ENCODE results near the gene ME1. TPM values are rescaled to one million over a fixed set of nuclear protein-coding genes. Genes with fewer than 3 reads are reported as not detected.
A peak's percentile ranks its signal among the peaks of the same experiment; 100 is the strongest.

Gene ME1
- total RNA-seq, 1 experiment from 2014 or later: 7.8 TPM

DNA sequence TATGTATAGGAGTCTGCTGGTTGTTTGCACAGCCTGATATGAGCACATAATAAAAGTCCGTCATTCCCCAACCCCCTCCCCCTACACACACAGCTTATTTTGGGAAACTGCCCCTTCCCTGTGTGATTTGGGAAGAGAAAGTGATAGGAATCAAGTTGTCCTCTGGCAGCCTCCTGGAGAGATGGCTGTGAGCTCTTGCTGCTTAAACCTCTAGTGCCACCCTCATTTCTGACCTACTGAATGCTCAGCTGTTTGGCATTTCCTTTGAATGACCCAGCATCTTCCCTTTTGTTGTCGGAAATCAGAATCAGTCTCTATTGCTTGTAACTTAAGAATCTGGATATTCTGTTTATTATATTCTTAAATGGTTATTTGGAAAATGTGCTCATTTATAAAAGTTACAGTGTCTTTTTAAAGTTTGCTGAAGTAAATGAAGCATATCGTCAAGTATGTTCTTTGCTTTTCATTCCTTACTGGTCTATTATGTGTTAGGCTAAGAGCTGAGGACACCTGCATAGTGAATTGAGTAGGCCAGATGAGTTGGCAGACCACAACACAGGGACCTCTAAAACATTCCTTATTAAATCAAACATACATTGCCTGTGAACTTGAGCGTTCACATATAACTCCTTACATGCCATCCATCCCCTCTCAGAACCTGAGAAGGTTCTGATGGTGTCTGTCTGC lies 232.2 kb downstream of the ME1 start:
- H3K18ac ChIP-seq (ENCODE audit: insufficient read length, low read depth, low read length): no peak overlapping the region
- Mint-ChIP-seq H3K36me3 (ENCODE audit: insufficient read depth in 1 of 3, low read depth in 3 of 3) (peaks cover 10 to 32% (median 24%) of the 10 kb centered on the region in 3 experiments; a peak in 6 of 7 replicates), H3K9me3 (no peaks in the 10 kb centered on the region), H3K27me3 (ENCODE audit: low read depth) (no peaks in the 10 kb centered on the region), H3K27ac (peak overlapping the region in 1 of 3 experiments; percentile 33; a peak in 1 of 7 replicates), H3K4me3 (no peak overlapping the region), H3K4me1 (peaks cover 10 to 12% of the 10 kb centered on the region in 2 experiments)
- no peak overlapping the region for H3K27ac ChIP-seq (ENCODE audit: insufficient read length, low read depth, low read length)
- no peak overlapping the region for H2BK120ac ChIP-seq (ENCODE audit: low read depth, low read length, poor library complexity, severe bottlenecking)
- no peak overlapping the region for H3K56ac ChIP-seq (ENCODE audit: insufficient read length, low read depth, low read length)
- no peak overlapping the region for H3K9ac ChIP-seq (ENCODE audit: extremely low read depth, insufficient read length, low read length)
- no CpG with 5 or more reads among the region's 4 CpGs for WGBS (ENCODE audit: extremely low coverage, insufficient read length, low lambda C conversion rate)
- no peaks in the 10 kb centered on the region; the same call in 1 of the 2 replicates for H3K4me1 ChIP-seq (ENCODE audit: insufficient read depth, low read length)
- TF ChIP-seq, protein P1, sequence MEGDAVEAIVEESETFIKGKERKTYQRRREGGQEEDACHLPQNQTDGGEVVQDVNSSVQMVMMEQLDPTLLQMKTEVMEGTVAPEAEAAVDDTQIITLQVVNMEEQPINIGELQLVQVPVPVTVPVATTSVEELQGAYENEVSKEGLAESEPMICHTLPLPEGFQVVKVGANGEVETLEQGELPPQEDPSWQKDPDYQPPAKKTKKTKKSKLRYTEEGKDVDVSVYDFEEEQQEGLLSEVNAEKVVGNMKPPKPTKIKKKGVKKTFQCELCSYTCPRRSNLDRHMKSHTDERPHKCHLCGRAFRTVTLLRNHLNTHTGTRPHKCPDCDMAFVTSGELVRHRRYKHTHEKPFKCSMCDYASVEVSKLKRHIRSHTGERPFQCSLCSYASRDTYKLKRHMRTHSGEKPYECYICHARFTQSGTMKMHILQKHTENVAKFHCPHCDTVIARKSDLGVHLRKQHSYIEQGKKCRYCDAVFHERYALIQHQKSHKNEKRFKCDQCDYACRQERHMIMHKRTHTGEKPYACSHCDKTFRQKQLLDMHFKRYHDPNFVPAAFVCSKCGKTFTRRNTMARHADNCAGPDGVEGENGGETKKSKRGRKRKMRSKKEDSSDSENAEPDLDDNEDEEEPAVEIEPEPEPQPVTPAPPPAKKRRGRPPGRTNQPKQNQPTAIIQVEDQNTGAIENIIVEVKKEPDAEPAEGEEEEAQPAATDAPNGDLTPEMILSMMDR (conservative IDR thresholded peaks at IDR 0.05): no peak
- no peak overlapping the region for H3K4ac ChIP-seq (ENCODE audit: low read depth, low read length)
- no peak overlapping the region for H2BK12ac ChIP-seq (ENCODE audit: insufficient read length, low read depth, low read length)
- H3K23ac ChIP-seq (ENCODE audit: insufficient read length, low read depth, low read length): no peak overlapping the region
- no peak overlapping the region for H2AFZ ChIP-seq (ENCODE audit: low read length)
- no peaks in the 10 kb centered on the region for H3K9me3 ChIP-seq (ENCODE audit: control insufficient read depth, low read depth, low read length)
- no peaks in the 10 kb centered on the region for H4K20me1 ChIP-seq (ENCODE audit: control insufficient read depth, insufficient read depth, insufficient read length)
- H2BK5ac ChIP-seq (ENCODE audit: insufficient read length, low read length): no peak overlapping the region
- peaks cover 7% of the 10 kb centered on the region for H3K23me2 ChIP-seq (ENCODE audit: insufficient read length, low read depth, low read length, poor library complexity, severe bottlenecking)
- H3T11ph ChIP-seq (ENCODE audit: low read length): no peak overlapping the region
- no peak for DNase-seq
- no peak overlapping the region for H2AK5ac ChIP-seq (ENCODE audit: insufficient read length, low read length)
- no peak overlapping the region for H4K8ac ChIP-seq (replicated peaks; ENCODE audit: insufficient read length, low read depth, low read length)
- no peak overlapping the region for H3K4me2 ChIP-seq (ENCODE audit: insufficient read depth, insufficient read length, low read length)
- H3K14ac ChIP-seq (ENCODE audit: insufficient read depth, low read length): no peak overlapping the region
- no peaks in the 10 kb centered on the region for H3K79me2 ChIP-seq (ENCODE audit: insufficient read depth, low read length)
- no peak overlapping the region for H2BK20ac ChIP-seq (ENCODE audit: low read depth, low read length, poor library complexity, severe bottlenecking)
- no peak overlapping the region for H2BK15ac ChIP-seq (ENCODE audit: low read depth, low read length)
- no peaks in the 10 kb centered on the region for H3K27me3 ChIP-seq (ENCODE audit: insufficient read depth, low read length)
- H4K91ac ChIP-seq (ENCODE audit: insufficient read length, low read depth, low read length): no peak overlapping the region
- no peak overlapping the region for H4K5ac ChIP-seq (ENCODE audit: insufficient read length, low read depth, low read length)
- H3K79me1 ChIP-seq (ENCODE audit: insufficient read depth, low read depth, low read length, poor library complexity, severe bottlenecking): no peaks in the 10 kb centered on the region
